GM23338 (cell line): ENCODE data around the gene STRA6. TPM values are rescaled to one million over a fixed set of nuclear protein-coding genes. Genes with fewer than 3 reads are reported as not detected.

ENCODE experiments used
- ATAC-seq: fragments of 200-7000 bp; cut with Tn5 transposase; 3 replicates; pipeline ENCODE4 v1.9.1; 2020
- DNase-seq: peaks from one replicate; pipeline ENCODE4 v3.0.0-alpha.2; 2015; ENCODE audit warnings: low spot score
- H2AFZ ChIP-seq: fragments of 200-600 bp; sonication (generic); 2 replicates; pipeline ENCODE4 v1.8.0; 2016; ENCODE audit warnings: antibody characterized with exemption, mild to moderate bottlenecking, moderate library complexity
- H3F3A ChIP-seq: fragments of 200-600 bp; sonication (generic); replicated peaks from 2 replicates; pipeline ENCODE4 v1.8.0; 2017; ENCODE audit warnings: antibody characterized with exemption, mixed run types, low read depth
- H3K27ac ChIP-seq: fragments of 200-600 bp; sonication (generic); 2 replicates; pipeline ENCODE4 v1.6.1; 2016; ENCODE audit warnings: low read depth
- H3K27me3 ChIP-seq: fragments of 200-600 bp; sonication (generic); 2 replicates; pipeline ENCODE4 v1.8.0; 2016; ENCODE audit warnings: mild to moderate bottlenecking, mixed run types, moderate library complexity; ENCODE audit not compliant: insufficient read depth
- H3K36me3 ChIP-seq: fragments of 200-600 bp; sonication (generic); 2 replicates; pipeline ENCODE4 v1.8.0; 2016; ENCODE audit warnings: mild to moderate bottlenecking; ENCODE audit not compliant: insufficient read depth
- H3K4me1 ChIP-seq: fragments of 200-600 bp; sonication (generic); 2 replicates; pipeline ENCODE4 v1.8.0; 2016; ENCODE audit warnings: mild to moderate bottlenecking, moderate library complexity; ENCODE audit not compliant: insufficient read depth
- H3K4me2 ChIP-seq: fragments of 200-600 bp; sonication (generic); 2 replicates; pipeline ENCODE4 v1.7.1; 2017; ENCODE audit warnings: mixed run types
- H3K4me3 ChIP-seq: fragments of 200-600 bp; sonication (generic); 2 replicates; pipeline ENCODE4 v1.6.1; 2016; ENCODE audit warnings: mixed run types
- H3K79me2 ChIP-seq: fragments of 200-600 bp; sonication (generic); replicated peaks from 2 replicates; pipeline ENCODE4 v1.8.0; 2017; ENCODE audit warnings: mild to moderate bottlenecking; ENCODE audit not compliant: insufficient read depth
- H3K9me2 ChIP-seq: fragments of 200-600 bp; sonication (generic); 2 replicates; pipeline ENCODE4 v1.8.0; 2017; ENCODE audit not compliant: insufficient read depth
- H4K20me1 ChIP-seq: fragments of 200-600 bp; sonication (generic); replicated peaks from 2 replicates; pipeline ENCODE4 v1.8.0; 2017; ENCODE audit warnings: mild to moderate bottlenecking; ENCODE audit not compliant: insufficient read depth
- H3K27ac Mint-ChIP-seq: 2 replicates; pipeline ENCODE4 v1.8.0; 2020; ENCODE audit warnings: inconsistent platforms, mild to moderate bottlenecking, moderate library complexity, mixed read lengths
- H3K27me3 Mint-ChIP-seq: 3 replicates; pipeline ENCODE4 v1.8.0; 2022; ENCODE audit warnings: low read depth, mild to moderate bottlenecking, moderate library complexity, mixed read lengths, inconsistent platforms; ENCODE audit not compliant: insufficient read depth, poor library complexity
- H3K36me3 Mint-ChIP-seq: 3 replicates; pipeline ENCODE4 v1.8.0; 2021; ENCODE audit warnings: low read depth, mild to moderate bottlenecking, inconsistent platforms, moderate library complexity, mixed read lengths
- H3K4me1 Mint-ChIP-seq: 3 replicates; pipeline ENCODE4 v1.8.0; 2020; ENCODE audit warnings: mild to moderate bottlenecking, inconsistent platforms, mixed read lengths
- H3K4me3 Mint-ChIP-seq: 3 replicates; pipeline ENCODE4 v1.8.0; 2021; ENCODE audit warnings: moderate library complexity, mild to moderate bottlenecking, inconsistent platforms, mixed read lengths
- H3K9me3 Mint-ChIP-seq: 3 replicates; pipeline ENCODE4 v1.8.0; 2020; ENCODE audit warnings: moderate library complexity, mild to moderate bottlenecking, inconsistent platforms, mixed read lengths
- CREB1 ChIP-seq: fragments of 250-450 bp; sonication (Bioruptor Pico); IDR thresholded peaks from 2 replicates; pipeline ENCODE4 v1.5.0; 2020; ENCODE audit warnings: low read depth, mild to moderate bottlenecking, moderate library complexity
- POLR2AphosphoS5 ChIP-seq: IDR thresholded peaks from 2 replicates; pipeline ENCODE4 v1.6.1; 2016; ENCODE audit warnings: antibody characterized with exemption, low read depth
- STAT1 ChIP-seq: IDR thresholded peaks from one replicate; pipeline ENCODE4 v1.6.1; 2016; ENCODE audit warnings: antibody characterized with exemption; ENCODE audit not compliant: unreplicated experiment
- ZNF114 ChIP-seq: fragments of 250-450 bp; sonication (Bioruptor Pico); IDR thresholded peaks from 2 replicates; pipeline ENCODE4 v1.5.0; 2020; ENCODE audit warnings: mild to moderate bottlenecking, moderate library complexity
- polyA plus RNA-seq: library from polyadenylated mRNA; unstranded; fragments of >200 nt; fragmentation: Nextera tagmentation; extraction: Ambion mirVana; gene quantifications from 2 replicates; pipeline ENCODE4 v1.2.1, GENCODE V29; 2016
- total RNA-seq: library from RNA; depleted of rRNA; stranded (reverse); fragments of >200 nt; shearing (Covaris generic); gene quantifications from 2 replicates; pipeline ENCODE4 v1.2.3, GENCODE V29; 2014
- TF ChIP-seq, protein P1 (sequence below), 2 experiments: fragments of 200-600 bp in 1 of 2; sonication (generic) in 1 of 2; conservative IDR thresholded peaks; 2 replicates each; pipeline versions ENCODE4 v1.5.1 to v1.6.1; 2016 to 2017; ENCODE audit warnings: antibody characterized with exemption in 2 of 2, low read depth in 2 of 2, mild to moderate bottlenecking in 2 of 2, moderate library complexity in 1 of 2
- TF ChIP-seq, protein P2 (sequence below): IDR thresholded peaks from one replicate; pipeline ENCODE4 v1.6.1; 2018; ENCODE audit warnings: antibody characterized with exemption; ENCODE audit not compliant: unreplicated experiment
- TF ChIP-seq, protein P3 (sequence below): fragments of 250-450 bp; sonication (Bioruptor Pico); IDR thresholded peaks from 2 replicates; pipeline ENCODE4 v1.5.0; 2020; ENCODE audit warnings: mild to moderate bottlenecking, moderate library complexity

The STRA6 gene
- total and polyA plus RNA-seq, 2 experiments from 2014 or later: 8.2 to 9.9 TPM

DNA sequence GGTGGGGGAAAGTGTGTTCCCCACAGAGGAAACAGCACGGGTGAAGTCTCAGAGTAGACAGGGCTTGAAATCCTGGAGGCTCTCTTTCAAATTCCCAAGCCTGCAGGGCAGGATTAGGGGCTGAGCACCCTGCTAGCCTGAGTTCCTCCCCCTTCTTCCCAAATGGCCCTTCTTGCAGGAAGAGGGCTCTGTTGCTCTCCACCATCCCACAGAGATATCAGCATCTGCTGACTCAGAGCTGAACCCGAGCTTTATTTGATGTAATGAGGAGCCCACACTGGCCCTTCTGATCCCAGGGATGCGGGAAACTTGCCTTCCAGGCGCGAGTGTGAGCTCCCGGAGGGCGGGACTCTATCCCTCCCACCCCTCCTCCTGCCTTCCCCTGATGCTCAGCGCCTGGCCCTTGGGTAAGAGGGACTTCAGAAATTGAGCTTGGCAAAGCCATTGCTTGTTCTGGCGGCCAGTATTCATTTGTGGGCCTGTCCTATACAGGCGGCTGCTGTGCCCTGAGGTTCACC is 1.4 kb upstream of the STRA6 start:
- peaks cover 31% of the 10 kb centered on the region for H3K27me3 Mint-ChIP-seq
- peak; percentile 44 for ATAC-seq
- peaks cover 32% of the 10 kb centered on the region for H3K27me3 ChIP-seq
- H3K9me3 Mint-ChIP-seq: no peaks in the 10 kb centered on the region; the same call in 1 of the 3 replicates
- H4K20me1 ChIP-seq: no peaks in the 10 kb centered on the region
- no peaks in the 10 kb centered on the region for H3K79me2 ChIP-seq
- H3K27ac ChIP-seq: no peak overlapping the region
- H3K36me3 ChIP-seq: no peaks in the 10 kb centered on the region
- peaks cover 13% of the 10 kb centered on the region; the same call in 2 of the 3 replicates for H3K36me3 Mint-ChIP-seq
- no peak for TF ChIP-seq STAT1
- no peak for TF ChIP-seq POLR2AphosphoS5
- TF ChIP-seq, protein P1, sequence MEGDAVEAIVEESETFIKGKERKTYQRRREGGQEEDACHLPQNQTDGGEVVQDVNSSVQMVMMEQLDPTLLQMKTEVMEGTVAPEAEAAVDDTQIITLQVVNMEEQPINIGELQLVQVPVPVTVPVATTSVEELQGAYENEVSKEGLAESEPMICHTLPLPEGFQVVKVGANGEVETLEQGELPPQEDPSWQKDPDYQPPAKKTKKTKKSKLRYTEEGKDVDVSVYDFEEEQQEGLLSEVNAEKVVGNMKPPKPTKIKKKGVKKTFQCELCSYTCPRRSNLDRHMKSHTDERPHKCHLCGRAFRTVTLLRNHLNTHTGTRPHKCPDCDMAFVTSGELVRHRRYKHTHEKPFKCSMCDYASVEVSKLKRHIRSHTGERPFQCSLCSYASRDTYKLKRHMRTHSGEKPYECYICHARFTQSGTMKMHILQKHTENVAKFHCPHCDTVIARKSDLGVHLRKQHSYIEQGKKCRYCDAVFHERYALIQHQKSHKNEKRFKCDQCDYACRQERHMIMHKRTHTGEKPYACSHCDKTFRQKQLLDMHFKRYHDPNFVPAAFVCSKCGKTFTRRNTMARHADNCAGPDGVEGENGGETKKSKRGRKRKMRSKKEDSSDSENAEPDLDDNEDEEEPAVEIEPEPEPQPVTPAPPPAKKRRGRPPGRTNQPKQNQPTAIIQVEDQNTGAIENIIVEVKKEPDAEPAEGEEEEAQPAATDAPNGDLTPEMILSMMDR (conservative IDR thresholded peaks at IDR 0.05; ENCODE audit: low read depth in 2 of 2): no peak; a peak in 1 of 4 replicates
- DNase-seq: peak; percentile 67
- H3K27ac Mint-ChIP-seq: 0 out of 2 replicates have a peak overlapping the region, but pooled peaks have one; percentile 49
- peak overlapping the region; percentile 82 for H3K4me3 Mint-ChIP-seq
- H3K4me1 Mint-ChIP-seq: peaks cover 82% of the 10 kb centered on the region
- peaks cover 51% of the 10 kb centered on the region for H3K4me1 ChIP-seq
- H2AFZ ChIP-seq: no peak overlapping the region
- peak overlapping the region; percentile 94 for H3K4me2 ChIP-seq
- peak overlapping the region; percentile 55 for H3K4me3 ChIP-seq
- H3K9me2 ChIP-seq: no peaks in the 10 kb centered on the region
- H3F3A ChIP-seq: peaks cover 7% of the 10 kb centered on the region; the same call in 1 of the 2 replicates

DNA sequence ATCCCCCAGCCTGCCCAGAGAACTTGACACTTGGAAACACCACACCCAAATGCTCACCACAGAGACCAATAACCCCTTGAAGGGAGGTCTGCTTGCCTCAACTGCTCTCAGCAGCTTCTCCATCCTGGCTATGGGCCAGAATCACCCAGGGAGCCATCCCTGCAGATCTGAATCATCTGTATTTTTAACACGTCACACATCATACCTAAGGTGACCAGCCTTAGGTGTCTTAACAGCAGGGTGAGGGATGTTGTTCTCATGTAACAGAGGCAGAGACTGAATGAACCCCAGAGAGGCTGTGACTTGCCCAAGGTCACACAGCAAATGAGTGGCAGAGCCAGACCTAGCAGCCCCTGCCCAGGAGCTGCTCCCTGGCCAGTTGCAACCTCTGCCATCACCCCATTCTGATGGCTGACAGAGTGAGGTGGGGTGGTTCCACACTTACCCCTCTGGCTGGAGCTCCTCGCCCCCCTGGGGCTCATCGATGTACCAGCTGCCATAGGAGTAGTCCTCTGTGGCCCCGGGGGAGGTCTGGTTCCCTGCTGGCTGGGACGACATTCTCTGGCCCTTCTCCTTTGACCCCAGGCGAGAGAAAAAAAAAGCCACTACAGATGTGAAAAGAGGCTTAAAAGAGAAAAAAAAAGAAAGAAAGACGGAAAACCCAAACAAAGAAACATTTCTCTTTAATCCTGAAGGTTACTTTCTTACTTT is 722 bp downstream of the STRA6 start:
- H3K4me3 ChIP-seq: peak overlapping the region; percentile 55
- H3F3A ChIP-seq: peaks cover 7% of the 10 kb centered on the region; the same call in 1 of the 2 replicates
- no peaks in the 10 kb centered on the region for H3K9me3 Mint-ChIP-seq
- DNase-seq: no peak
- H3K4me1 ChIP-seq: peaks cover 43% of the 10 kb centered on the region
- peak overlapping the region; percentile 28; the same call in 1 of the 2 replicates for H3K27ac ChIP-seq
- peaks cover 64% of the 10 kb centered on the region for H3K4me1 Mint-ChIP-seq
- H3K4me3 Mint-ChIP-seq: peak overlapping the region; percentile 82
- H3K27me3 ChIP-seq: peaks cover 26% of the 10 kb centered on the region
- H3K79me2 ChIP-seq: no peaks in the 10 kb centered on the region
- peaks cover 25% of the 10 kb centered on the region for H3K27me3 Mint-ChIP-seq
- H3K36me3 ChIP-seq: no peaks in the 10 kb centered on the region
- no peaks in the 10 kb centered on the region for H4K20me1 ChIP-seq
- peaks cover 3% of the 10 kb centered on the region; the same call in 2 of the 3 replicates for H3K36me3 Mint-ChIP-seq
- no peak overlapping the region for H3K27ac Mint-ChIP-seq
- H3K9me2 ChIP-seq: no peaks in the 10 kb centered on the region
- ATAC-seq: no peak
- H3K4me2 ChIP-seq: peak overlapping the region; percentile 94
- peak overlapping the region; percentile 78; the same call in 1 of the 2 replicates for H2AFZ ChIP-seq
- TF ChIP-seq CREB1 (CRISPR knock-in tag) (no peak), ZNF114 (CRISPR knock-in tag) (no peak), POLR2AphosphoS5 (no peak)
- TF ChIP-seq, protein P2, sequence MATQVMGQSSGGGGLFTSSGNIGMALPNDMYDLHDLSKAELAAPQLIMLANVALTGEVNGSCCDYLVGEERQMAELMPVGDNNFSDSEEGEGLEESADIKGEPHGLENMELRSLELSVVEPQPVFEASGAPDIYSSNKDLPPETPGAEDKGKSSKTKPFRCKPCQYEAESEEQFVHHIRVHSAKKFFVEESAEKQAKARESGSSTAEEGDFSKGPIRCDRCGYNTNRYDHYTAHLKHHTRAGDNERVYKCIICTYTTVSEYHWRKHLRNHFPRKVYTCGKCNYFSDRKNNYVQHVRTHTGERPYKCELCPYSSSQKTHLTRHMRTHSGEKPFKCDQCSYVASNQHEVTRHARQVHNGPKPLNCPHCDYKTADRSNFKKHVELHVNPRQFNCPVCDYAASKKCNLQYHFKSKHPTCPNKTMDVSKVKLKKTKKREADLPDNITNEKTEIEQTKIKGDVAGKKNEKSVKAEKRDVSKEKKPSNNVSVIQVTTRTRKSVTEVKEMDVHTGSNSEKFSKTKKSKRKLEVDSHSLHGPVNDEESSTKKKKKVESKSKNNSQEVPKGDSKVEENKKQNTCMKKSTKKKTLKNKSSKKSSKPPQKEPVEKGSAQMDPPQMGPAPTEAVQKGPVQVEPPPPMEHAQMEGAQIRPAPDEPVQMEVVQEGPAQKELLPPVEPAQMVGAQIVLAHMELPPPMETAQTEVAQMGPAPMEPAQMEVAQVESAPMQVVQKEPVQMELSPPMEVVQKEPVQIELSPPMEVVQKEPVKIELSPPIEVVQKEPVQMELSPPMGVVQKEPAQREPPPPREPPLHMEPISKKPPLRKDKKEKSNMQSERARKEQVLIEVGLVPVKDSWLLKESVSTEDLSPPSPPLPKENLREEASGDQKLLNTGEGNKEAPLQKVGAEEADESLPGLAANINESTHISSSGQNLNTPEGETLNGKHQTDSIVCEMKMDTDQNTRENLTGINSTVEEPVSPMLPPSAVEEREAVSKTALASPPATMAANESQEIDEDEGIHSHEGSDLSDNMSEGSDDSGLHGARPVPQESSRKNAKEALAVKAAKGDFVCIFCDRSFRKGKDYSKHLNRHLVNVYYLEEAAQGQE: no peak
- TF ChIP-seq, protein P3, sequence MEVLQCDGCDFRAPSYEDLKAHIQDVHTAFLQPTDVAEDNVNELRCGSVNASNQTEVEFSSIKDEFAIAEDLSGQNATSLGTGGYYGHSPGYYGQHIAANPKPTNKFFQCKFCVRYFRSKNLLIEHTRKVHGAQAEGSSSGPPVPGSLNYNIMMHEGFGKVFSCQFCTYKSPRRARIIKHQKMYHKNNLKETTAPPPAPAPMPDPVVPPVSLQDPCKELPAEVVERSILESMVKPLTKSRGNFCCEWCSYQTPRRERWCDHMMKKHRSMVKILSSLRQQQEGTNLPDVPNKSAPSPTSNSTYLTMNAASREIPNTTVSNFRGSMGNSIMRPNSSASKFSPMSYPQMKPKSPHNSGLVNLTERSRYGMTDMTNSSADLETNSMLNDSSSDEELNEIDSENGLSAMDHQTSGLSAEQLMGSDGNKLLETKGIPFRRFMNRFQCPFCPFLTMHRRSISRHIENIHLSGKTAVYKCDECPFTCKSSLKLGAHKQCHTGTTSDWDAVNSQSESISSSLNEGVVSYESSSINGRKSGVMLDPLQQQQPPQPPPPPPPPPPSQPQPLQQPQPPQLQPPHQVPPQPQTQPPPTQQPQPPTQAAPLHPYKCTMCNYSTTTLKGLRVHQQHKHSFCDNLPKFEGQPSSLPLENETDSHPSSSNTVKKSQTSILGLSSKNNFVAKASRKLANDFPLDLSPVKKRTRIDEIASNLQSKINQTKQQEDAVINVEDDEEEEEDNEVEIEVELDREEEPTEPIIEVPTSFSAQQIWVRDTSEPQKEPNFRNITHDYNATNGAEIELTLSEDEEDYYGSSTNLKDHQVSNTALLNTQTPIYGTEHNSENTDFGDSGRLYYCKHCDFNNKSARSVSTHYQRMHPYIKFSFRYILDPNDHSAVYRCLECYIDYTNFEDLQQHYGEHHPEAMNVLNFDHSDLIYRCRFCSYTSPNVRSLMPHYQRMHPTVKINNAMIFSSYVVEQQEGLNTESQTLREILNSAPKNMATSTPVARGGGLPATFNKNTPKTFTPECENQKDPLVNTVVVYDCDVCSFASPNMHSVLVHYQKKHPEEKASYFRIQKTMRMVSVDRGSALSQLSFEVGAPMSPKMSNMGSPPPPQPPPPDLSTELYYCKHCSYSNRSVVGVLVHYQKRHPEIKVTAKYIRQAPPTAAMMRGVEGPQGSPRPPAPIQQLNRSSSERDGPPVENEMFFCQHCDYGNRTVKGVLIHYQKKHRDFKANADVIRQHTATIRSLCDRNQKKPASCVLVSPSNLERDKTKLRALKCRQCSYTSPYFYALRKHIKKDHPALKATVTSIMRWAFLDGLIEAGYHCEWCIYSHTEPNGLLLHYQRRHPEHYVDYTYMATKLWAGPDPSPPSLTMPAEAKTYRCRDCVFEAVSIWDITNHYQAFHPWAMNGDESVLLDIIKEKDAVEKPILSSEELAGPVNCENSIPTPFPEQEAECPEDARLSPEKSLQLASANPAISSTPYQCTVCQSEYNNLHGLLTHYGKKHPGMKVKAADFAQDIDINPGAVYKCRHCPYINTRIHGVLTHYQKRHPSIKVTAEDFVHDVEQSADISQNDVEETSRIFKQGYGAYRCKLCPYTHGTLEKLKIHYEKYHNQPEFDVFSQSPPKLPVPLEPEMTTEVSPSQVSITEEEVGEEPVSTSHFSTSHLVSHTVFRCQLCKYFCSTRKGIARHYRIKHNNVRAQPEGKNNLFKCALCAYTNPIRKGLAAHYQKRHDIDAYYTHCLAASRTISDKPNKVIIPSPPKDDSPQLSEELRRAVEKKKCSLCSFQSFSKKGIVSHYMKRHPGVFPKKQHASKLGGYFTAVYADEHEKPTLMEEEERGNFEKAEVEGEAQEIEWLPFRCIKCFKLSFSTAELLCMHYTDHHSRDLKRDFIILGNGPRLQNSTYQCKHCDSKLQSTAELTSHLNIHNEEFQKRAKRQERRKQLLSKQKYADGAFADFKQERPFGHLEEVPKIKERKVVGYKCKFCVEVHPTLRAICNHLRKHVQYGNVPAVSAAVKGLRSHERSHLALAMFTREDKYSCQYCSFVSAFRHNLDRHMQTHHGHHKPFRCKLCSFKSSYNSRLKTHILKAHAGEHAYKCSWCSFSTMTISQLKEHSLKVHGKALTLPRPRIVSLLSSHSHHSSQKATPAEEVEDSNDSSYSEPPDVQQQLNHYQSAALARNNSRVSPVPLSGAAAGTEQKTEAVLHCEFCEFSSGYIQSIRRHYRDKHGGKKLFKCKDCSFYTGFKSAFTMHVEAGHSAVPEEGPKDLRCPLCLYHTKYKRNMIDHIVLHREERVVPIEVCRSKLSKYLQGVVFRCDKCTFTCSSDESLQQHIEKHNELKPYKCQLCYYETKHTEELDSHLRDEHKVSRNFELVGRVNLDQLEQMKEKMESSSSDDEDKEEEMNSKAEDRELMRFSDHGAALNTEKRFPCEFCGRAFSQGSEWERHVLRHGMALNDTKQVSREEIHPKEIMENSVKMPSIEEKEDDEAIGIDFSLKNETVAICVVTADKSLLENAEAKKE: no peak
